Nucleus accumbens (tissue), 56 donors: ENCODE data around the gene RASGRP2.
"Not testable (repeated sequence)": the region's sequence is repeated elsewhere in the genome, so short reads cannot be mapped to it uniquely, and the experiment has no call there.

ENCODE experiments used
- DNase-seq, 56 donors: peaks; one replicate each; lab custom pipeline; 2025; lab: John Stamatoyannopoulos, UW

RASGRP2 gene

DNA sequence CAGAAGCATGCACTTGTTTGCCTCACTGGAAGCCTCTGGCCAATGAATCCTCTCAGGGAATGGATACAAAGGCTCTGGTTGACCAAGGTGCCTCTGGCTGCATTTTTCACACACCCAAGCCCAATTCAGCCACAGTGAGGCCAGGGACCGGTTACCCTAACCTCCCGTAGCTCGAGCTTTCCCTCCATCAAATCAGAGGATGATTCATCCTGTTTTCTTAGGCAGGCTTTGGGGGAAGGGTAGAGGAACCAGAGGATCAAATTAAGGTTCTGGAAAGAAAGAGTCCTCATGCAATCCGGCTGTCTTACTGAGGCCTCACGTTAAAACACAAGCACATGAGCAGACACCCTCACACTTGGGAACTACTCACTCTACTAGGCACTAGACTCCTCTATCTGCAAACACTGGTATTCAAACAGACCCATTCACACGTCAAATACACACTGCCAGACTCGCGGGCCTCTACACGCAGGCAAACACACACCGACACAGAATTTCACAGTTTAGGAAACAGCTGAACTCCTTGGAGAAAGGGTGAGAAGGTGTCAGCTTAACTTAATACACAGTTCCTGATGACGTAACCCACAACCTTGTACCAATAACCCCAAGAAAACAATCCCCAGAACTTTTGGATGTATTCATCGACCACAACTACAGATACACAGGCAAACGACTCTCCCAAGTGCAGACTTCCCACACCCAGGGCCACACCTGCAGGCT is 33.4 kb downstream of the RASGRP2 start:
- DNase-seq, result no peak

DNA sequence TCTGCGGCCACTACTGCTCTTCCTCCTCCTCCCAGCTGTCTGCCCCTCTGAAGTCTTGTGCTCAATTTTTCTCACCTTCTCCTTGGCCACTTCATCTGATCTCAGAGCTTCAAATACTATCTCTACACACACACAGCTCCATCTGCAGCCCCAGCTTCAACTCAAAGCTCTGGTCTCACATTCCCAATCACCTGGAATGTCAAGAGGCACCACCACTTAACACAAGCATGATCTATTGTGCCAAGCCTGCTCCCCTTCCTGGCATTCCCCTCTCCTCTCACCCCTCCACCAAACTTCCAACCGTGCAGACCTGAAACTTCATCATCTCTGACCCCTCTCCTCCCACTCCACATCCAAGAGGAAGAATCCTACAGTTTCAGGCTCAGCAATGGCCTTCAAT is 38.4 kb downstream of the RASGRP2 start:
- DNase-seq, result no peak

DNA sequence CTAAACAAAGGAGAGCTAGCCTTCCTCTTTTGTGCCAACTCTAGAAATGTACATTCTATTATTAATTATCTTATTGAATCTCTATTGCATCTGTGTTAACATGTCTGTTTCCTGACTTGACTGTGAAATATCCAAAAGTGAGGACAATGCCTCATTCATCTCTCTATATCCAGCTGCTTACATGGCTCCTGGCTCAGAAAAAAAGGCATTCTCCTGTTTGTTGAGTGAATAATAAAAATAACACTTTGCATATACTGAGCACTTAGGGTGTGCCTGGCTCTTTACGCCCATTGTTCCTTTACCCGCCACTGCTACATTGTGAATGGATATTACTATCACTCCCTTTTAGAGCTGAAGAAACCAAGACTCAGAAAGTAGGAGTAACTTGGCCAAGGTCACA is 40.9 kb downstream of the RASGRP2 start:
- DNase-seq, result no peak

DNA sequence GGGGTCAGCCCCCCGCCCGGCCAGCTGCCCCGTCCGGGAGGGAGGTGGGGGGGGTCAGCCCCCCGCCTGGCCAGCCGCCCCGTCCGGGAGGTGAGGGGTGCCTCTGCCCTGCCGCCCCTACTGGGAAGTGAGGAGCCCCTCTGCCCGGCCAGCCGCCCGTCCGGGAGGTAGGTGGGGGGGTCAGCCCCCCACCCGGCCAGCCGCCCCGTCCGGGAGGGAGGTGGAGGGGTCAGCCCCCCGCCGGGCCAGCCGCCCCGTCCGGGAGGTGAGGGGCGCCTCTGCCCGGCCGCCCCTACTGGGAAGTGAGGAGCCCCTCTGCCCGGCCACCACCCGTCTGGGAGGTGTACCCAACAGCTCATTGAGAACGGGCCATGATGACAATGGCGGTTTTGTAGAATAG is 42.0 kb downstream of the RASGRP2 start:
- not testable (repeated sequence) for DNase-seq

DNA sequence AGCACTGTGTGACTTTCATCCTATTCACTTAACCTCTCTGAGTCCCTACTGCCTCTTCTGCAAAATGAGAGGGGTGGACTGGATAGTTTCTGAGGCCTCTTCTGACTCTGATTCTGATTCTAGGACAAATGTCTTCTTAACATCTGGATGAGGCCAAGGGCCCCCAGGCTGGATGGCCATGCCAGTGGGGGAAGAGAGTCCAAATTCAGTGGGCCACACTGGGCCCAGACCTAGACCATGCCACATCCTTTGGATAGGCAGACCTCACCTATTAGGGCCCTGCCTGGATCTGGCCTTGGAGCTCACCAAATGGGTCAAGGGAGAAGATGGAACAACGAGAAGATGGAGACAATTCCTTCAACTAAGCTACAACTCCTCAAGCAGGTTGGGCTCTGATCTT is 45.5 kb downstream of the RASGRP2 start:
- no peak for DNase-seq

DNA sequence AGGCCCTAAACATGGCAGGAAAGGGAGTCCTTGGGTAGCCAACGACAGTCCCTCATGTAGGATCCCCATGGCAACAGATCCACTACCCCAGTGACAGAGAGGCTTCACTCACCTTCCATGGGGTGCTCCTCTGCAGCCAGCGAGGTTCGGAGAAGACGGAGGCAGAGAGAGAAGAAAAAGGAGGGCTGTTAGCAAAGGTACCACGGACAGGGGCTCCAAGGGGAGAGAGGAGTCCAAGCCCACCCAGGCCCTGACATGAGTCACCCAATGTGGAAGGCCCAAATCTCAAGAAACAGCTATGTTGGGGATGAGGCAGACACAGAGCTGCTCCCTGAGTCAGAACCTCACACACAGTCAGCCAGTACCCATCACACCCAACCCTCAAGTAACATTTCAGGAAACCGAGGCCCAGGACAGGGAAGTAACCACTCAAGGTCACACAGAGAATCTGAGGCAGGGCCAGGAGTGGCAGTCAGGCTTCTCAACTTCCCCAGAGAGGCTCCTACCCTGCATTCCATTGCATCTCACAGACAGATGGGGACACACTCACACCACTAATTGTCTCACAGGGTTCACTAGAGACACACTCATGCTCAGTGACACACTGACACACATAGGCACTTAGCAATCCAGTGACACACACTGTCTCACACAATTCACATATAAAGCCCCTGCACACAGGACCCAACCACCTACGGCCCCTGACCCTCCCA is 46.1 kb downstream of the RASGRP2 start:
- DNase-seq, result no peak

DNA sequence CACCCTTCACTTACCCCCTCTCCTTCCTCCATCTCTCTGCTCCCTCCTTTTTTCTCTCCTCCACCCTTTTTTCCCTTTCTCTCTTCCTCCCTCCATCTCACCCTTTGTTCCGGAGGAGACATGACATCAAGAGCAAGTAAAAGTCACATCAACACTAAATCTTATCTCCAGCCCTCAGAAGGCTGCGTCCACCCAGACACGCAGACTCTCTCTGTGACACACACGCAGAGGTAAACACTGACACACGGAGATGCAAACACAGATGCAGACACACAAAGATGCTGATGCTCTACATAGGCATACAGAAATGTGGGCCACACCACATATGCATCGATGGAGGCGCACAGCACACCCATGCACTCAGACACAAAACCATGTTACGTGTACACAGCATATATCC is 47.9 kb downstream of the RASGRP2 start:
- DNase-seq, result no peak

DNA sequence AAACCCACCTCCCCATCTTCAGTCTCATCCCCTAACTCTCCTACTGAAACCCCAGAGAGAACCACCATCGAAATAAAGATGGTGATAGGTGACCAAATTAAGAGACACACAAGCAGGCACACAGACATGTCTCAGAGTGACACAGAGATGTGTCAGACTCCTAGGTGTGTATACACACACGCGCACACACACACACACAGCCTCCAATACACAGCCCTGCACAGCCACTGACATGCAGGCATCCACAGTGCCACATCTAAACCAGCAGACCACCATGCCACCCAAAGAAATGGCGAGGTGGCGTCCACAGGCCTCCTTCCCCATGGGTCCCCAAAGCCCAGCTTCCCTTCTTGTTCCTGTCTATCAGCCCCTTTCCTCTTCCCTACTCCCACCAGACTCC is 48.4 kb downstream of the RASGRP2 start:
- no peak for DNase-seq

DNA sequence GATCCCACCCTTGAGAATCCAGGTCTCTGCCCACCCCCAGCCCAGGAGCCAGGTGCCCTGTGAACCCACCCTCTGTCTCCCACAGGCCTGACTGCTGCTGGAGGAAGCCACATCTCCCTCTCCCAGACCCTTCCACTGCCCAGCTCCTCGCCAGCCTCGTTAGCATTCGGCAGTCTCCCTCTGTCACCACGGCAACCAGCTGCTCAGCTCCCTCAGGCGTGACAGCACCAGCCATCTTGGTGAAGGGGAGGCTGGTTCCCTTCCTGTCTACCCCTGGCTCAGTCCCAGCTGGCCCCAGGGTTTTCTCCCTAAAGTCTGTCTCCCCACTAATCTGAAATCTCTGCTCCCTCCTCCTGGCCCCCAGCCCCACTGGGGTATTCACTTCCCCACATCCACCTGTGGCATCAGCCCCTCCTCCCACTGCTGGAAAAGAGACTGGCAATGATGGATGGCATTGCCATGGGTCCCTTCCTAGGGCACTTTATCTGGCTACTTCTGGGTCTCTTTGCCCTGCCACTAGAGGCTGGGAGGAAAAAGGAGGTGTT is 49.0 kb downstream of the RASGRP2 start:
- DNase-seq, result peak in 32 of 56 donors; percentile 11 to 75 (median 34)

DNA sequence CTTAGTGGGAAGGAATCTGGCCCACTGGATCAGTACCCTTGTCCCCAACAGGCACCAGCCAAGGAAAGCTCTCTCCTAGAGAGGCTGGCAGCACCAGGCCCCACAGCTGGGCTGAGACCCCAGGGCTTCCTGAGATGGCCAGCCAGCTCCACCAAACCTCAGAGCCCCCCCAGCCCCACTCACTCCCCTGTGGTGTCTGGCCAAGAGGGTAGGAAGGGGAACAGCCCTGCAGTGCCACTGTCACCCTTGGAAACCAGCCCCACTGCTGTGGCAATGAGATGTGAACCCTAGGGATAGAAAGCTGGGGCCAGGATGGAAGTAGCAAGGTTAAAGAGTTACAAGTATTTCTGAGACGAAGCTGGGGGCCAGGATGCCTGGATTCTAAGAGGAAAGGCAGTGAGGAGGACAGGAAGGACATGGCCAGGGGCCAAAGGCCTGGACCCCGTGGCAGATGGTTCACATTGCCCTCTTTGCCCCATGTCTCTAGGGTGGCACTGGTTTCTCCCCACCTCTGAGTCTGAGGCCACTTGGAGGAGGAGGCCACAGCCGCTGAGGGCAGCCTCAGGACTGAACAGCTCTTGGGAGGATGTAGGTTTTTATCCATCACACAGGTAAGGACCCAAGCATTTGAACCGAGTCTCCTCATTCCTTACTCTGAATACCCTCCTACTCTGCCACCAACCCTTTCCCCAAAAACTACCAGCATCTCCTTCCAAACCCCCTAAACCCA is 49.8 kb downstream of the RASGRP2 start:
- DNase-seq, result no peak

DNA sequence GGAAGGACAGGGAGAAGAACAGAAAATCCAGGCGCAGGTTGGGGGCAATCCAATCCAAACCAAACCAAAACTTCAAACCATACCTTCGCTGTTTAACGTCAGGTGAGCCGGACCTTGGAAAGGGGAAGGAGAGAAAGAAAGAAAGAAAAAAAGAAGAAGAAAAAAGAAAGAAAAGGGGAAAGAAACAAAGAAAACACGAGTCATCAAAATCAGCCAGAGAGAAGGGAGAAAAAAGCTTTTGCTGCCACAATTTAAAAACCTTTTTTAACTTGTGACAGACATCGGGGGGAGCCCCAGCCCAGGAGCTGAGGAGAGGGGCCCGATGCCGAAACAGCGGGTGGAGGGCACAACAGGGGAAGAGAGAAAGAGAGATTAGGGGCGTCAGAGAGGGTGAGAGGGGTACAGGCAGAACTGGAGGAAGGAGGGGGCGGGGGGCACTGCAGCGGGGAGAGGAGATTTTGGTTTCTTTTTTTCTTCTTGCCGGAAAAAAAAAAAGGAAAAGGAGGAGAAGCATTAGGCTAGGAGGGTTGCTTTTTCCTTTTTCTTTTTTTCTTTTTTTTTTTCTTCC is 51.1 kb downstream of the RASGRP2 start:
- DNase-seq, result no peak

DNA sequence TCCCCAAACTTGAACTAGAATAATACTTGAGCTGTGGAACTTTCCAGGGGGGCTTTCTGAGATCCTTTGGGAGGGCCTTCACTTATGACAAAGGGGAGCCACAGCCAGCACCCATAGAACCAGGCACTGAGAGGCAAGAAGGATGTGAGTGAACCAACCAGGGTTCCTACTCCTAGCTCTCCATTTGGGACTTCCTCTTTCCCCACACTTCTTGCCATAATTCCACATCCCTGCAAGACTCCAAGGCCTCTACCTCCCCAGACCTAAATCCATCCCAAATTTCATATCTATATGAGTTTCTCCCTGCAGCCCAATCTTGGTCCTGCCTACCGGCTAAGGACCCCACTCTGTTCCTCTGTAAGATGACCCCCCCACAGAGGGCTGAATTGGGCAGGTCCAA is 52.4 kb downstream of the RASGRP2 start:
- no peak for DNase-seq

DNA sequence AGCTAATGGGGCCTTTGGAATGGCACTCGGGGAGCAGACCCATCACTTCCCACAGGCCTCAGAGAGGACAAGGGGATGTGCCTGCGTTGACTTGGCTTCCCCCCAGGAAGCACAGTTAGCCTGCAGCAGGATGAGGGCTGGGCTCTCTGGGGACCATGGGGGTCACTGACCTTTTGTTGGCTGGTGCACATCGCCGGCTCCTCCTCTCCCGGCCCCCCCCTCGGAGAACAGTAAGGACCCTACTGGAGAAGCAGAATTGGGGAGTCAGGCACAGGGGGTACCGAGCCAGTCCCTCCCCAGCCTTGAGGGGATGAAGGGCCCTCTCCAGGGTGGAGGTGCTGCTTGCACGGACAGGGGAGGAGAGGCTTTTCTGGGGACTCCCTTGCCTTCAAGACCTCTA is 53.7 kb downstream of the RASGRP2 start:
- DNase-seq, result no peak

DNA sequence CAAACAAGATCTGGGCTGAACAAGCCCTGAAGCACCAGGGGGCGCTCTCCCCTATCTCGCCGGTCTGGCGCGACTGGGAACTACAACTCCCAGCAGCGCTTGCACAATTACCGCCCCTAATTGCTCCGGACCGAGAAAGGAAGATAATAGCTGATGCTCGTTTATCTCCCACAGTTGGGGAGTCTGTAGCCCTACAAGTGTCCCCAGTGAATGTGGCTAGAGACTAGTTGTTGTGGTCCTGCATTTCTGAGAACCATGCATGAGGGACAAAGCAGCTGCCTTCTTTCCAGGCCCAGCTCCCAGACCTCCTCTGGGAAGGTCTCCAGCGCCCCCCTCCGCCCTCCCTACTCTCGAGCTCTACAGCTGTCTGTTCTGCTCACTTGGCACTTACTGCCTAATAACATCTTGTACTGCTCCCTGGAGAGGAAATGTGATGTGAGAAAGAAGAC is 55.4 kb downstream of the RASGRP2 start:
- DNase-seq, result peak; percentile 28 to 99 (median 92)

DNA sequence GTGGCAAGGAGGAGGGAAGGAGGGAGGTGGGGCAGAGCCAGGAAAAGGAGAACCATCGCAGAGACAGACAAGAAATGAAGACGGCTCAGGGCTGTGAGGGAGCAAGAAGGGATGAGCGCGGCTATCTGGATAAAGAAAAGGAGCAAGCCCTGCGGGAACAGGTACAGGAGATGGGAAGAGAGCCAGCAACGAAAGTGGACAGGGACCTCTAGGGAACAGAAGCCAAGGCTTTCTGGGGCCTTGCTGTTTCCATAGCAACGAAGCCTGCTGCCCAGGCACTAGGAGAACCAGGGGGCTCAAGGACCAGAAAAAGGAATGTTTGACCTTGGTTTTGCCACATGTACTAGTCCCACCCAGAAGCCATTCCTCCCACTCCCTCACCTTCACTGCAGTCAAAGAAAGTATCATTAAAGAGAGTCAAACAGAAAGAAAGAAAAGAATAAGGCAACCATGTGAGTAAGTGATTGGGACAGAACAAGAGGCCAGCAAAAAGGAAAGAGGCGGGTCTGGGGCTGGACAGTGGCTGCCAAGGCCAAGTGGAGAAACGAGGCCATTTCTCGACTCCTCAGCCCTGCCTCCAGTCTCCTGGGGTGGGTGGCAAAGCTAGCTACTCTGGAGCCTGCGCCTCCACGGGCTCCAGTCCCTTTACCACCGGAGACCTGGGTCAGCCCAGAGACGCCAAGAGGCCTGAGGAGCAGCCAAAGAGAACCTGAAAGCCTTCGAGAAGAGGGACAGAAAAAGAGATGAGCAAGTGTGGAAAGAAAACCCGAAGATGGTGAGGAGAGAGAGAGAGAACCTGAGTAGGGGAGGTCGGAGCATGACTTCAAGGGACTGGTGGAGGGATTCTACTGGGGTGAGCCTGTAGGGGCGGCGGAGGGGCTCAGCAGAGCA is 56.1 kb downstream of the RASGRP2 start:
- DNase-seq, result peak in 21 of 56 donors; percentile 31 to 75 (median 59)

DNA sequence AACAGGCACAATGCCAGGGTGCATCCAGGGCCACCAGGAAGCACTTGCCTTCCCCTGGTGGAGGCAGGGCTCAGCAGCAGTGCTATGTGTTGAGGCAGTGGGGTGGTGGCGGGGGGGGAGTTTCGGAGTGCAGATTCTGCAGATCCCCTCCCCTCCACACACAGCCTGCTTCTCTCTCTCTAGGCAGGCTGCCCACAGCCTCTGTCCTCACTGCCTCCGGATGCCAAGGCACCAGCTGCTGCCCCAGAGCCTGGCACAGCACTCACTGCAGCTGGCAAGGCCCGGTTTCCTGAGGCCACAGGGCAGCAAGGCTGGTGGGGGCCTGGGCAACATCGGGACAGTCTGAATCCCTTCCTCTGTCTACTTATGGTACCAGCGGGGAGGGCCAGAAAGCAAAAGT is 56.7 kb downstream of the RASGRP2 start:
- DNase-seq, result peak in 55 of 56 donors; percentile 52 to 99 (median 94)

DNA sequence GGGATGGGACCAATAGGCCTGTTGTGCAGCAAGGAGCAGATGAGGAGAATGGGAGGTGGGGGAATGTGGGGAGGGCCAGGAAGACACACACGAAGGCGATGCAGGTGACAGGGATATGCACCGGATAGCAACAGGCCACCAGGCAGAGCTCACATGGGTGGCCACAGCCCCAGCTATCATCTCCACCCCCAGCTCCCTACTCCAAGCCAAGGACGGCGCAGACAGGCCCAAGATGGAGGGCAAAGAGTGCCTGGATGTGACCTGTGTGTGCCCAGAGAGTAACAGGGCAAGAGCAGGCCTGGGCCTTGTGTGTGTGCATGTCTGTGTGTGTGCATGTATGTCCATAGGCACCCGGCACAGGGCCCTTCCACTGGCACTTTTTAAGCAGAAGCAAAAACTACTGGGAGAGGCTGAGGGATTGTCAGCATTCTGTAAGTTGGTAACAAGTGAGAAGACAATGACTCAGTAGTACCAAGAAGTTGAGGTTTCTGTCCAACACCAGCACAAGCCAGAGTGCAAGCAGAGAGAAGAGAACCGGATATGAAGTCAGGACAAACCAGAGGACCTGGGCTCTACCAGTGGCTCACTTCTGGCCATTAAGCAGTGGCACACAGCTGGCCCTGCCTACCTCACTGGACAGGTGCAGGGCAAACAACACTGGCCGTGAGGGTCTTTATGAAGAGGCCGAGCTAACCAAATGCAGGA is 57.3 kb downstream of the RASGRP2 start:
- peak in 1 of 56 donors; percentile 37 for DNase-seq

DNA sequence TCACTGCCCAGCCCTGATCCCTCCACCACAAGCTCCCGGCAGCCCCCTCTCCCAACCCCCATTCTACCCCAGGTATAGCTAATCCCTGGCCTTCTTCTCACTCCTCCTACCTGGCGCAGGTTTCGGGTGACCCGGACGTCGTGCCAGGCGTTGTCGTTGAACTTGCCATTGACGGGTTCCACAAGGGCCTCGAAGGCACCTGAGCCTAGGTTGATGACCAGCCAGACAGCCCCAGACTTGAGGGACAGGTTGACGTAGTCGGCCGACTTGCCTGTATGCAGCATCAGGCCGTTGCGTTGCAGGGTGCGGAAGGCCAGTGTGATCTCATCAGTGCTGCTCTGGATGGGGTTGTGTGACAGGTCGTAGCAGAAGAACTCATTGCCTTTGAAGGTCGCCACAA is 58.4 kb downstream of the RASGRP2 start:
- DNase-seq, result no peak

DNA sequence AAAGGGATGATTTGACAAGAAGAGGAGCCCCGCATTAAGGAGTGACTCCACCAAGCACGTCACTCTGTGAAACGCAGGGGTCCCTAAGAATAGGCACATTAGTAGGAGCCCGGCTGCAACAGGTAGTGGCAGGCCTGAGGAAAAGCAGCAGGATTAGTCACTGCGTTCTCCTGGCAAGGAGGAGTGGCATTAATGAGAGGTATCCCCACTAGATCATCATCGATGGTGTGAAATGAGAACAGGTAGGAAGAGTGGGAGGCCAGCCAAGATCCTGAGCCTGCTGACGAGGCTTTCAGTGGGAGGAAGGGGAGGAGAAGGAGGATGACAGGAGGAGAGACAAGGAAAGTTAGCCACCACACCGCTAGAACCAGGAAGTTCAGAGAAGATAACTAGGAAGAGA is 59.6 kb downstream of the RASGRP2 start:
- peak in 18 of 56 donors; percentile 7 to 63 (median 32) for DNase-seq
